Body of pancreas (tissue), 4 donors: Measurements from ENCODE around the gene ANO2.

Source experiments
- CTCF ChIP-seq, 7 experiments: fragments of 450-650 bp in 4 of 7; fragments of 200-600 bp in 3 of 7; sonication (generic) in 3 of 7; IDR thresholded peaks; one replicate each; pipeline ENCODE4 v1.5.1; 2016 to 2019; ENCODE audit warnings: antibody characterized with exemption in 7 of 7
- POLR2A ChIP-seq, 3 donors: fragments of 450-650 bp; IDR thresholded peaks; one replicate each; pipeline ENCODE4 v1.6.1; 2016; ENCODE audit warnings: antibody characterized with exemption in 3 of 3, mild to moderate bottlenecking in 2 of 3

- TF ChIP-seq CTCF (IDR thresholded peaks at IDR 0.05) (no peak), POLR2A (IDR thresholded peaks at IDR 0.05) (no peak)
These were observed 253.1 kb downstream of the ANO2 start for GRCh38 chr12:5691943-5692342.
